GM19397 (cell line): ENCODE measurements around the gene HNRNPK.
A peak's percentile ranks its signal among the peaks of the same experiment; 100 is the strongest.

ENCODE experiments used
- ATAC-seq: cut with Tn5 transposase; IDR thresholded peaks from one replicate; pipeline ENCODE4 v1.9.1; 2021; ENCODE audit warnings: mild to moderate bottlenecking, moderate library complexity; ENCODE audit not compliant: unreplicated experiment

Gene HNRNPK

GRCh38 chr9:83934569-83935275, 45.3 kb downstream of the HNRNPK start:
- ATAC-seq = no peak

- ATAC-seq = no peak
These were observed 46.2 kb downstream of the HNRNPK start for GRCh38 chr9:83933790-83934189.

DNA sequence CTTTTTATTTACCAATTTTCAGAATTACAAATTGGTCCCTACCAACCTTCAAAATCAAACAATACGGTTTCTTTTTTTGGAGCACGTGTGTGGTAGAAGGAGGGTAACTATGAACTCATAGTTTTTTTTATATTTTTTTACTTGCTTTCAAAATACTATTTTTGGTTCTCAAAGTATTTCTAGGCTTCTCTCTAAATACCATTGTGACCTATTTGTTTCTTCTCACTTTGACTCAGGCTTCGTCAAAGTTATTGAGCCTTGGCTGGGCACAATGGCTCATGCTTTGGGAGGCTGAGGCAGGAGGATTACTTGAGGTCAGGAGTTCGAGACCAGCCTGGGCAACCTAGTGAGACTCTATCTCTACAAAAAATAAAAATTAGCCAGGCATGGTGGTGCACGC, 47.2 kb downstream of the HNRNPK start:
- ATAC-seq = no peak

- ATAC-seq = no peak
These were observed 48.0 kb downstream of the HNRNPK start for GRCh38 chr9:83932011-83932410.

- ATAC-seq = no peak
These were observed 49.1 kb downstream of the HNRNPK start for GRCh38 chr9:83930881-83931280.

DNA sequence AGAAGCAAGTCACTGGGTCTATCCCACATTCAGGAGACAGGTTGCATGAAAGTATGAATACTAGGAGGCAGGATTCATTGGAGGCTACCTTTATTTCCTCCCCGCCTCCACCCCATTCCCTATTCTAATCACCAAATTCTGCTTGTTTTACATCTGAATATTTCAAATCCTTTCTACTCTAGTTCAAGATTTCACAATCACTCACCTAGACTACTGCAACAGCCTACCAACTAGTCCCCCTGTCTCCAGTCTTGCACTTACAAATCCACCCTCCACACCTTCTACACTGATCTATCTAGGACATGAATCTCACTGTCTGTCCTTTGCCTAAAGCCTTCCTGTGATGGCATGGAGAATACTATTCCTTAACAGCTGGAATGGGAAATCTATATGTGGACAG, 52.4 kb downstream of the HNRNPK start:
- ATAC-seq = no peak

DNA sequence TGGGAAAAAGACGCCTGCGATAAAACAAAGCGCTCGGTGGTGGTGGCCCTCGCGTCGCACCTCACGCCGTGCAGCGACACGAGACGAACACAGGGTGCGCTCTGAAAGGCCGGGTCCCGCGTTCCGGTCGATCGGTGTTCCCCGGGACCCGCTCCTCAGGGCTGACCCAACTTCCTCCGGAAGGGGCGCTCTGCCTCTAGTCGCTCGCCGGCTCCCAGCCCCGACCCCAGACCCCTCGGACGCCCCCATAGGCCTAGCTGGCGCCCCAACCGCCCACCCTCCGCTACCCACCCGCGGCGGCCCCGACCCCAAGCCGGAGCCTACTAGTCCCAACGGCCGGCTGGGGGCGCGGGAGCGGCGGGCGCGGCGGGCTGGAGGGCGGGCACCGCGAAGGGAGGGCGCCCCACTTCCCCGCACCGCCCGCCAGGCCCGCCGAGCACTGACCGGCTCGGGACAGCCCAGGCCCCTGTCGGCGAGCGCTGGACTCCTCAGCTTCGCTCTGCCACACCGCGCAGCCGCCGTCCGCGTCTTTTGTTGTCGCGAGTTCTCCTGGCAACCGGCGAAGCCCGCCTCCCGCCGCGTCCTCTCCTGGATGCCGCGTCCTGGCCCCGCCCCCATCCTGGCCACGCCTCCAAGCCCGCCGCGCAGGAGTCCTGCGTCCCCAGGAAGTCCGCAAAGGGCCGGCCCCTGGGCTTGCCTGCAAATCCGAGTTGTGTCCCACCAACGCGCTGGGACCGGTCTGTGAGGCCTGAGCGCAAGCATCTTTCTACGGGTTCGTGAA, 58.9 kb downstream of the HNRNPK start, which contains the start of gene KIF27:
Gene KIF27 (minus strand): TSS at position 506 of the 781 bp plus-strand sequence. CDS start 5,841 bp downstream, outside the sequence.
- ATAC-seq = peak; percentile 89

DNA sequence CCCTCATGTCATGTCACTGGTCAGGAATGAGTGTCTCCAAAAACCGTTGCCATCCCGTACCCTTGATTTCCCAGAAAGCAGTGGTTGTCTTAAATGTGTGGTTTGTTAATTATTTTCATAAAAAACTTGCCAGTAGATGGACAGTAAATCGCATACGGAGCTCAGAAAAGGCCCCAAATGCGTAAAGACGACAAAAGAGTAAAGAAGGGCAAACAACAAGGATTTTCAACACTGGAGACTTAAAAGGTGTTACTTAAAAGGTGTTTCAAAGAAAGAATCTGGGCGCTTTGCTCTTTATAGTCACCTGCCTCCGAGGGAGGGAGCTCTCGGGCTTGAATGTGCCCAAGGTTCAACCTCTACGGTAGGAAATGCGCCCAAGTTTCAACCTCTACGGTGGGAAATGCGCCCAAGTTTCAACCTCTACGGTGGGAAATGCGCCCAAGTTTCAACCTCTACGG, 59.5 kb downstream of the HNRNPK start:
- ATAC-seq = peak; percentile 25

DNA sequence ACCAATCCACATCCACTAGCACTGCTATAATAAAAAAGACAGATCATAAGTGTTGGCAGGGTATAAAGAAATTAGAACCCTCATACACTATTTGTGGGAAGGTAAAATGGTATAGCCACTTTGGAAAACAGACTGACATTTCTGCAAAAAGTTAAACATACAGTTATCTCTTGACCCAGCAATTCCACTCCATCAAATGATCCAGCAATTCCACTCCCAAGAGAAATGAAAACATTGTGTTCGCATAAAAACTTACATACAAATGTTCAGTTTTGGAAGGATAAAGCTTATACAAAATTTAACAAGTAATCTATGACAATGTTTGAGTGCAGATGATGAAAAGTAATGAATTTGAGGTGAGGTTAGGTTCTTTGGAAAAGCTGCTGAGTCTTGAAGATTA, 60.9 kb downstream of the HNRNPK start:
- no peak for ATAC-seq
